GM19035 (cell line): ENCODE results near the gene TCF25.
"Not testable (repeated sequence)": the region's sequence is repeated elsewhere in the genome, so short reads cannot be mapped to it uniquely, and the experiment has no call there.

Source experiments
- ATAC-seq: cut with Tn5 transposase; IDR thresholded peaks from one replicate; pipeline ENCODE4 v1.9.1; 2021; ENCODE audit not compliant: unreplicated experiment

The TCF25 gene

DNA sequence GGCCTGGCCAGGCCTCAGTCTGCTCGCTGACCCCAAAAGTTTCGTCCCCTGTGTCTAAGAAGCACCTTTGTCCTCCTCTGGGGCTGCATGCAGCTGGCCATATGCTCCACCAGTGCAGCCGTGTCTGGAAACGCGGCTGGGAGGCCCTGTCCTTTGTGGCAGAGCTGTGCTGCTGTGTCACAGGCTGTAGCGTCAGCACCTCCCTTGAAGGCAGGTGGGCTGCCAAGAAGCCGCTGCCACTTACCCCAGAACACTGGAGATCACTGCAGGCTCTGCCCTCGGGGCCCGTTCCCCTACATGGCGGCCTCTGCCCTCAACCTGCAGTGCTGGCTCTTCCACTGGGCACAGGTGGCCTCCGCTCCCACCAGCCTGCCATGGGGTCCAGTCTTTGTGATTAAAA, 29.6 kb downstream of the TCF25 start:
- ATAC-seq = no peak

DNA sequence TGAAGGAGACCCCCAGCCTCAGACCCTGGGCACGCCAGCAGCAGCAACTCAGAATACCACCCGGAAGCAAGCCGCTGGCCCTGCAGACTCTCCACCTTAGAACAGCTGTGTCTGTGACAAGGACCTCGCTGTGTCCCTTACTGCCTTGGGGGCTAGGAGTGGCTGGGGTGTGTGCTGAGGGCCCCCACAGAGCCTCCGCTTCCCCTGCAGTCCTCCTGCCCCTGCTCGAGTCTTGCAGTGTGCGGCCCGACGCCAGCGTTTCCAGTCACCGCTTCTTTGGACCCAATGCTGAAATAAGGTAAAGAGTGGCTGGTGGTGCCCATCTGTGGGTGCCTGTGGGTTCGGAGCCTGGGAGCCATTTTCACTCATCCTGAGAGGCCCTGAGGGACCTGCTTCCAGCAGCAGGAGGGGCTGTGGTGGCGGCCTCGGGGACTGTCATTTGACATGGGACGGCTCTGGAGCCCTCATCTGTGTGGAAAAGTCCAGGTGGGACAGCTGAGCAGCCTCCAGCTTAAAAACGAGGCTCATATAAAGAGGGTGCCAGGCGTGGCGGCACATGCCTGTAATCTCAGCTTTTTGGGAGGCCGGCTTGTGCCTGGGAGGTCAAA, 30.6 kb downstream of the TCF25 start:
- no peak for ATAC-seq

DNA sequence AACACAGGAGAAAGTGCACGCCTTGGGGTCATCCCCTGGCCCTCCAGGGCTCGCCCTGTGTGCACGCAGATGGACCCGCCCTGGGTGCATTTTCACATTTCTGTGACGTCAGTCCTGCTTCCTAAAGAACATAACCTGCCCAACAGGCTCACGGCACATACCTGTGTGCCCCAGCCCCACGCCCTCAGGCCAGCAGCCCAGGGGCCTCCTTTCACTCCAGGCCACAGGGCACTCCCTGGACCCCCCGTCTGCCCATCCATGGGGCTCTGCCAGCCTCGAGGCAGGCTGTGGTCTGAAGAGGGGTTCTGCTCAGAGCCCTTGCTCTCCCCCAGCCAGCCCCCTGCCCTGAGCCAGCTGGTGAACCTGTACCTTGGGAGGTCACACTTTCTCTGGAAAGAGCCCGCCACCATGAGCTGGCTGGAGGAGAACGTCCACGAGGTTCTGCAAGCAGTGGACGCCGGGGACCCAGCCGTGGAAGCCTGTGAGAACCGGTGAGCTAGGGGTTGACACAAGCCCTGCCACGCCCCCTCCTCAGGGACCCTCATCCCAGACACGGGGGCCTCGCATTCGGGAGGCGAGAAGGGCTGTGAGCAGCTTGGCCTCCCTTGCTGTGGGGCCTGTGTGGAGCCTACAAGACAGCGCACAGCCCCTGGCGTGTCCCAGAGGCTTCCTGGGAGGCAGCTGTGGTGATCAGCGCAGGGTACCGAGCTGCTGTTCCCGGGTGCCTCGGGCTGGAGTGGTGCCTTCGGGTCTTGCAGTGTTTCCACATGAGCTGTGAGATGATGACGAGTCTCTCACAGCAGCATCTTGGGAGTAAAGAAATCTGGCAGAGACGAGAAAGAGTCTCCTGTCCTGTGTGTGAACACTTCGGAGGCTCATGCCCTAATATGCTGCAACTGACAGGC, 31.5 kb downstream of the TCF25 start:
- no peak for ATAC-seq

DNA sequence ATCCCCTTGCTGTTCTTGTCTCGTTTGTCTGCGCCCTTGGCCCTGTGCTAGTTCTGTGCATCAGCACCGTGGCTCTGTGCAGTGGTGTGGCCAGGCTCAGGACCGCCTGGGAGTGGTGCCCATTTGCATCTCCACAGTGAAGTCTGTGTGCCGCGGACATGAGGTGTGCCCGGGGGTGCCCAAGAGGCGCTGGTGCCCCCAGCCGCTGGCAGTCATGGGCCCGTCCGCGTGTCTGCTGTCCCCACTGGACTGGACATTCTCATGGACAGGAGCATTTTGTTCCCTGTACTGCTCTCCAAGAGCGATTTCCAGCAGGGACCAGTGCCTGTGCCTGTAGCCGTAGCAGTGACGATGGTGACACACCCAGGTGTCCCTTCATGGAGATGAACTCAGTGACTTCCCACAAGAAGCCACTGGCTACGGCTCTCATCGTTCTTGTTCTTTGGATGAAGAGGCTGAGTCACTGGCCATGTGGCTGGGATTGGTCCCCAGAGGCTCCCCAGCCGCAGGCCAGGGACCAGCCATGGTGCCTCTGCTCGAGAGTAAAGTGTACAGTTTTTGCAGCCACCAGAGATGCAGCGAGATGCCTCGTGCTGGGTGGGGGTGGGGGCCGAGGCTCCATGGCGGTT, 32.2 kb downstream of the TCF25 start:
- ATAC-seq = no peak

DNA sequence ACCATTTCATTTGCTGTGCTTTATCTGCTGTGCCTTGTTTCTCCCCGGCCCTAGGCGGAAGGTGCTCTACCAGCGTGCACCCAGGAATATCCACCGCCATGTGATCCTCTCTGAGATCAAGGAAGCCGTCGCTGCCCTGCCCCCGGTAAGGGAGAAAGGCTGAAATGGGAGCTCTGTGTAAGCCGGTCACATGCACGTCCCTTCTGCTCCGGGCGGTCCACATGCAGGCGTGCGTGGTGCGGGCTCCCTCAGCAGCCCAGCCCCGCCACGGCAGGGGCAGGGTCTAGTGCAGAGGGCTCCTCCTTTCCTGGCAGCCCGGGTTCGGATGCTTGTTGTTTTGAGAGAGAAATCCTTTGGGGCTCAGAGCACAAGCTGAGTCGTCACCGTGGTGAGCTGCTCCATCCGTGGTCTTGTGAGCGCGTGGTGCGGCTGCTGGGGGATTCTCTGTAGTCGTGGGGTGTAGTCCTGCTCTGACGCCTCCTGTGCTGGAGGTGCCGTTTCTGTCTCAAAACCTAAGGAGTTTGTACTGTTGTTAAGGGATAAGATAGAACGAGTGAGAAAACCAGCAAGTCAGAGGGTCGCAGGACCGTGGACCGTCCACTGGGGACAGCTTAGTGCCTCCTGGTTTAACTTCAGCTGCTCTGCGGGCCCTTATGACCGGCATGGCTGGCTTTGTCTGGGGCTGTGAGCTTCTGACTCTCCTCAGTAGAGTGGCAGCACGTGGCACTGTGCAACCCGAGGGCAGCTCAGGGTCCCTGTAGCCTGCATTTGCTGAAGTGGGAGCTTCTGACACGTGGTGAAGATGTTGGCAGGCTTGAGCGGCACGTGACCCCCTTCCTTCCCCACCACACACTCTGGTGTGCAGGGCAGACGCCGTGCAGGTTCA, 33.0 kb downstream of the TCF25 start:
- ATAC-seq = no peak

DNA sequence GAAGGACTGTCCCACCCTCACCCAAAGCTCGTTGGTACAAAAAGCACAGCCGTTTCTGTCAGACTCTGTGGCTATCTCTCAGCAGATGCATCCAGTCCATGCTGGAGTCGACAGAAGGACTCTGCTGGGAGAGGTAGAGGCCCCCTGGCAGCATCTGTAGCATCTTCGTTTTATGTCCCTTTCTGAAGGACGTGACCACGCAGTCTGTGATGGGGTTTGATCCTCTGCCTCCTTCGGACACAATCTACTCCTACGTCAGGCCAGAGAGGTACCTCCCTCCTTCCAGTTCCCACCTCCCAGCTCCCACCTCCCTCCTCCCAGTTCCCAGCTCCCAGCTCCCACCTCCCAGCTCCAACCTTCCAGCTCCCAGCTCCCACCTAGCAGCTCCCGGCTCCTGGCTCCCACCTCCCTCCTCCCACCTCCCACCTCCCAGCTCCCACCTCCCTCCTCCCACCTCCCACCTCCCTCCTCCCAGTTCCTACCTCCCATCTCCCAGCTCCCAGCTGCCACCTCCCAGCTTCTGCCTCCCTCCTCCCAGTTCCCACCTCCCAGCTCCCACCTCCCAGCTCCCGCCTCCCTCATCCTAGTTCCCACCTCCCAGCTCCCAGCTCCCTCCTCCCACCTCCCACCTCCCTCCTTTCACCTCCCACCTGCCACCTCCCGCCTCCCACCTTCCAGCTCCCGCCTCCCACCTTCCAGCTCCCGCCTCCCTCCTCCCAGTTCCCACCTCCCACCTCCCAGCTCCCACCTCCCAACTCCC, 33.8 kb downstream of the TCF25 start:
- no peak for ATAC-seq

DNA sequence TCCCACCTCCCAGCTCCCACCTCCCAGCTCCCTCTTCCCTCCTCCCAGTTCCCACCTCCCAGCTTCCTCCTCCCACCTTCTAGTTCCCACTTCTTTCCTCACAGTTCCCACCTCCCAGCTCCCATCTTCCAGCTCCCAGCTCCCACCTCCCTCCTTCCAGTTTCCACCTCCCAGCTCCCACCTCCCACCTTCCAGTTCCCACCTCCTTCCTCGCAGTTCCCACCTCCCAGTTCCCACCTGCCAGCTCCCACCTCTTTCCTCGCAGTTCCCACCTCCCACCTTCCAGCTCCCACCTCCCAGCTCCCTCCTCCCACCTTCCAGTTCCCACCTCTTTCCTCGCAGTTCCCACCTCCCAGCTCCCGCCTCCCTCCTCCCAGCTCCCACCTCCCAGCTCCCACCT, 34.8 kb downstream of the TCF25 start:
- ATAC-seq = no peak

DNA sequence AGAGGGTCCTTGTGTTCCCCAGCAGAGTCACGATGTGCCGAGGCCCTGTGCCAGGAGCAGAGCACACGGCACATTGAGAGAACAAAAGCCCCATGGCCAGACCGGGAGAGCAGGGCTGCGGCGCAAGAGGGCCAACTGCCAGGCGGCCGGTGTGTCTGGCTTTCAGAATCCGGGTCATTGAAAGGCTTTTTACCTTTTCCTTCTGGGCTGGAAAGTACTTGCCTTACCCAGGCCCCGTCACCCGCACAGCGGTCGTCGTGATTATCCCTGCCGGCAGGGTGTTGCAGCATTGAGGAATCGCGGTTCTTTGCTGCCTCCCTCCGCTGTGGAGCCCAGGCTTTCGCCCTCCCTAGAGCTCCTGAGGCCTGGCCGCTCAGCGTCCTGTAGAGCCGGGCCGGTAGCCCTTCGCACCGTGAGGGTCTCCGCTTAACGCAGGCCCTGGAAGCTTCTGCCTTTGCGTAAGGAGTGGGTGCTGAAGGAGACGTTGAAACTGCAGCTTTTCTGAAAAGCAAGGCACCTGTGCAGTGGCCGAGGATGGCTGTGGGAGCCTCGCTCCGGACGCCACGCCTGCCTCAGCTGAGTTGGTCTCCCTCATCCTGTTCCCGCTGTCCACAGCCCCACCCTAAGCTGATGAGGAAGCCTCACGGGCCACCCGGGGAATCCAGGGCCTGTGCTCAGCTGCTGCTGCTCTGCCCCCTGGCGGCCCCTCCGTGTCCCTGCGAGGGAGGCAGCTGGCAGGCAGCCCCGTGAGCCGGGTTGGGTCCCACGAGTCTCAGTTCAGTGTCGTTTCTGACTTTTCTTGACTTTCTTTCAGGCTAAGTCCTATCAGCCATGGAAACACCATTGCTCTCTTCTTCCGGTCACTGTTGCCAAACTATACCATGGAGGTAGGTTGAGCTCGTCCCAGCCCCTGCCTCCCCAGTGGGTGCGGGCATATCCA, 36.7 kb downstream of the TCF25 start:
- ATAC-seq = no peak

DNA sequence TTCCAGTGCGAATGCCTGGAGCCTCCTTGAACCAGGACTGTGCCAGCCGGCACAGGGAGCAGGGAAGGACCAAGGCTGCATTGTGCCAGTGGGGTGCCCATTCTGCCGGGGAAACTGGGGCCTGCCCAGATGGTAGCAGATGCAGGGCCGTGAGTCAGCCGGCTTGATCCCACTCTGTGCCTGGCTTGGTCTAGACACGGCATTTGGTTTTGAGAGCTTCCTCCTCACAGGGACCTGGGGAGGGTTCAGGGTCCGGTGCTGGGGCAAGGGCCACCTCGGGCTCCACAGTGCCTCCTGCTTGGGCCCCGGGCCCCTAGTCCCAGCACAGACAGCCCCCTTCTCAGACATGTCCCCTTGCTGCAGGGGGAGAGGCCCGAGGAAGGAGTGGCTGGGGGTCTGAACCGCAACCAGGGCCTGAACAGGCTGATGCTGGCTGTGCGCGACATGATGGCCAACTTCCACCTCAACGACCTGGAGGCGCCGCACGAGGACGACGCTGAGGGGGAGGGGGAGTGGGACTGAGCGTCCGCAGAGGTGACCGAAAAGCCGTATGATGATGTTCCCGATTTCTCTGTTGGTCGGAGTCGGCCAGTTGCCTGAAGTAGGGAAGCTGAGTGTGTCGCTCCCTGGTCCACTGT, 37.4 kb downstream of the TCF25 start:
- ATAC-seq = no peak

DNA sequence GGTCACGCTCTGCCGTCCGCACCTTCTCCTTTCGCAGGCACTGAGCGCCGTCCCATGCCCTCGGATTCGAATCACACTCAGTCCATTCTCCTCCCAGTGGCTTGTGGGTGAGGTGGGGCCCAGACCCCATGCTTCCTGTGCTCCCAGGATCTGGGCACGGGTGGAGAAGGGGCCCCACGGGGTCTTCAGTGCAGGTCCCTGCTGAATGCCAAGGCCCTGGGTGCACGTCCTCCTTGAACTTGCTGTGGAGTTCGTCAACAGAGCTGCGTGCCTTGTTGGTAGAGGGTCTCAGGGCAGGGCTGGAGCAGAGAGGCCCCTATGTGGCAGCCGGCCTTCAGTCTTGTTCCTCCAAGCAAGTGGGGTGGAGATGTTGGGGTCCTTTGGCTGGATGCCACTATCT, 38.0 kb downstream of the TCF25 start:
- no peak for ATAC-seq

DNA sequence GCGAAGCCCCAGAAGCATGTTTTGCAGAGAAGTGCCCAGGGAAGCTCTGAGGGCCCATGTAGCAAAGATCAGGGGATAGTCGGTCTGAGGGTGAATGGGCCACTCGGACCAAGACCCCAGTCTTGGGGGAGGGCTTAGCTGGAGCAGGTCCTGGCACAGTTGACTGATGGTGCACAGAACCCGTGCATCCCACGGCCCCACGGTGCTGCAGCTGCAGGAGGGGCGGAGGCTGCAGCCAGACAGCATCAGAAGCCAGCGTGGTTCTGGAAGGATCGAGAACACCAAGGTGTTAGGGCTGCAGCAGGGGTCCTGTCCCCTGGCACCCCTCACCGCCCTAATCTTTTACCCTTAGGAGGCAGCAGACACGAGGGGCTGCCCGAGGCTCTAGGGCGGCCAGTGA, 38.8 kb downstream of the TCF25 start:
- no peak for ATAC-seq

DNA sequence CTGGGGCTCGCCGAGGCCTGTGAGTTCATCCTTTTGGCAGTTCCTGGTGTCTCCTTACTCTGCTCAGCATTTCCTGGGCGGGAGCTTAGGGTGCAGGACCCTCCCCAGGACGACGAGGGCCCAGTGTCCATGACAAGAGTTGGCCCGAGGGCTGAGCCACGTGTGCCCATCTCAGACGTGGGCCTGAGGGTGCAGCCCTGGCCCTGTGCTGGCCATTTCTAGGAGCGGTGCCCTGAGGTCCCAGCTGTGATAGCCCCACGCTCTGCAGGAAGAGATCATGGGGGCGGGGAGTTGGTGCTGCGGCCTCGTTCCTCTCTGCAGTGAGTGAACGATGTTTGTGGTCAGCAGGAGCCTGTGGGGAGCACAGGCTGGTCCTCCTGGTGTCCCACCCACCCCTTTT, 39.2 kb downstream of the TCF25 start:
- ATAC-seq = no peak

DNA sequence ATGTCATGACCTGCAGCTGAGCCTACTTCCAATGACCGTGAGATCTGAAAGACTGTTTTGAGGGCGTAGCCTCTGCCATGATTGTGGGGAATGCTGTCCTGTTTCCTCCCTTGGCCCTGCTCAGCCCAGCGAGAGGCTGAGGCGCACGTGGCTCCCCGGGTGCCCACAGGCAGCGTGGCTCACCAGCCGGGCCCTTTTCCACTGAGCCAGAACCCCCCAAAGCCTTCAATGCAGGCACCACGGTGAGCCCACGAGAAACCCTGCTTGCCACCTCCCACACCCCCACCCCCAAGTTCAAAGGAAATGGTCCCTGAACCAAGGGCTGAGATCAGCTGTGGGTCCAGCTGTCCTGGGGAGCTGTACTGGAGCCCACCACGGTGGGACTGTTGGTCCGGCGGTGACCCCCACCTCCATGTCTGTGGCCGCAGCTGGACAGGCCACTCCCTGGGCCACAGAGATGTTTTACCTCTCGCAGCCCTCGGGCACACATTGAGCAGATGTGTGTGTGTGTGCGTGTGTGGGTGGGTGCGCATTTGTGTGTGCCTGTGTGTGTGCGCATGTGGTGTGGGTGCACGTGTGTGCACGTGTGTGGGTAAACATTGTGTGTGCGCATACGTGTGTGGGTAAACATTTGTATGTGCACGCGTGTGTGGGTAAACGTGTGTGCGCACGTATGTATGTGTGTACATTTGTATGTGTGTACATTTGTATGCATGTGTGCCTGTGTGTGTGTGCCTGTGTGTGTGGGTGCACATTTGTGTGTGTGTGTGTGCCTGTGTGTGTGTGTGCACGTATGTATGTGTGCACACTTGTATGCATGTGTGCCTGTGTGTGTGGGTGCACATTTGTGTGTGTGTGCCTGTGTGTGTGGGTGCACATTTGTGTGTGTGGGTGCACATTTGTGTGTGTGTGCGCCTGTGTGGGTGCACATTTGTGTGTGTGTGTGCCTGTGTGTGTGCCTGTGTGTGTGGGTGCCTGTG, 40.3 kb downstream of the TCF25 start:
- no peak for ATAC-seq

DNA sequence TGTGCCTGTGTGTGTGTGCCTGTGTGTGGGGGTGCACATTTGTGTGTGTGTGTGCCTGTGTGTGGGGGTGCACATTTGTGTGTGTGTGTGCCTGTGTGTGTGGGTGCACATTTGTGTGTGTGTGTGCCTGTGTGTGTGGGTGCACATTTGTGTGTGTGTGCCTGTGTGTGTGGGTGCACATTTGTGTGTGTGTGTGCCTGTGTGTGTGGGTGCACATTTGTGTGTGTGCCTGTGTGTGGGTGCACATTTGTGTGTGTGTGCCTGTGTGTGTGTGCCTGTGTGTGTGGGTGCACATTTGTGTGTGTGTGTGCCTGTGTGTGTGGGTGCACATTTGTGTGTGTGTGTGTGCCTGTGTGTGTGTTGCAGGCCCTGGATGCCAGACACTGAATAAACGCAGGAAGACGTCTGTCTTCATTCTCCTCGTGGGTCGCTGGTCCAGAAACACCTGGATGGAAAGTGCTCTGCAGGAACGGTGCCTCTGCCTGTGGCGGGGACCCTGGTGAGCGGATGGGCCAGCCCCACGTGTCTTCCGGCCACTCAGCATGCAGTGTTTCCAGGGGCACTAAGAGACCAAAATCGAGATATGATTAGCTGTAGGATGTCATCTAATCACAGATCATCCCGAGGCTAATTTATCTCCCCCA, 41.4 kb downstream of the TCF25 start:
- not testable (repeated sequence) for ATAC-seq

DNA sequence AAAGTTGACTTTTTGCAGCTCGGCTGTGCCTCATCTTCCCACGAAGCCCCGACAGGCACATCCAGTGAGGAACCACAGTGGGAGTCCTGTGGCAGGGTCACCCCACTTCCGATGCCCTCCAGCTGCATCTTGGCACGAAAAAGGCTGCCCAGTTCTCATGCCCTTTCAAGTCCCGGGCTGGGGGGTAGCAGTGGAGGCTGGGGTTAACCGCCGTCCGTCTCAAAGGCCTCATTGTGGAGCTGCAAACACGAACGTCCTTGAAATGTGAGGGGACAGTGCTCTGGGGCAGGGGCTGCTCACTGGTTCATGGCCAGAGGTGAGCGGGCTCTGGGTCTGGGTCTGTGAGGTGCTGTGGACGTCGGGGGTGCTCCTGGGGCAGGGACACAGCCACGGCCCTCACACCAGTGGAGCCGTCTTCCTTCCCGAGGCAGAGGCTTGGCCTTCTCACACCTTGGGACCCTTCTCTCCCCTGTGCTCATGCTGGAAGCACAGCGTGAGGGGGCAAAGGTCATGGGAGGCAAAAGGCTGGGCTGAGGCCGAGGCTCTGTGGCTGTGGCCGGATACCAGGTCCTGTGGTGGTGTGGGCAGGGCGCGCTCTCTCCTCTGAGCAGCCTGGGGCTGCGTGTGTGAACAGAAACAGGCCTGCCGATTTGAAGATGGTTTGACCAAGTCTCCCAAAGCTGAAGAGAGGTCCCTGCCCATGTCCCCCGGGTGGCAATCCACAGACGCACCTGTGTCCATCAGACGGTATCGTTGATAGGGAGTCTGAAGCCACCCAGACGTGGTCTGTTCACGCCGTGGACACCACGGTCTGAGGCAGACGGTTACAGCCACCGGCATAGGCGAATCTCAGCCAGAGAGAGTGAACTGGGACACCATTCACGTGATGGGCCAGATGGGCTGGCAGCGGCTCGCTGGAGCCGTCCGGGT, 42.2 kb downstream of the TCF25 start:
- no peak for ATAC-seq
